GM18505 (cell line): ENCODE results near the gene OGN.

Source experiments
- ATAC-seq: cut with Tn5 transposase; IDR thresholded peaks from one replicate; pipeline ENCODE4 v1.9.1; 2021; ENCODE audit not compliant: unreplicated experiment
- POLR2A ChIP-seq: IDR thresholded peaks from 4 replicates; pipeline ENCODE4 v1.6.1; 2011; ENCODE audit warnings: borderline replicate concordance; ENCODE audit not compliant: insufficient read depth, insufficient read length; ENCODE audit errors: extremely low read depth

OGN gene

GRCh38 chr9:92404042-92404836, at the start of gene OGN:
TSS of gene OGN (minus strand) at chr9:92404578. CDS start at chr9:92403407, 1,171 bp downstream.
- no peak for ATAC-seq
- no peak for TF ChIP-seq POLR2A

GRCh38 chr9:92446536-92446935, 42.2 kb upstream of the OGN start:
- no peak for TF ChIP-seq POLR2A
- no peak for ATAC-seq

GRCh38 chr9:92444841-92445240, 40.5 kb upstream of the OGN start:
- ATAC-seq = no peak

GRCh38 chr9:92440751-92441046, 36.3 kb upstream of the OGN start:
- no peak for TF ChIP-seq POLR2A
- ATAC-seq = no peak

More at GRCh38 chr9:92444841-92445240, 40.5 kb upstream of the OGN start:
- TF ChIP-seq POLR2A = no peak

- no peak for ATAC-seq
- no peak for TF ChIP-seq POLR2A
Measured at GRCh38 chr9:92439921-92440750, 35.8 kb upstream of the OGN start.

- TF ChIP-seq POLR2A = no peak
- ATAC-seq = no peak
Measured at GRCh38 chr9:92438900-92439526, 34.6 kb upstream of the OGN start.

GRCh38 chr9:92435263-92435662, 30.9 kb upstream of the OGN start:
- TF ChIP-seq POLR2A = no peak
- no peak for ATAC-seq

- ATAC-seq = no peak
Measured at GRCh38 chr9:92432972-92433548, 28.7 kb upstream of the OGN start.

GRCh38 chr9:92432350-92432749, 28.0 kb upstream of the OGN start:
- TF ChIP-seq POLR2A = no peak
- no peak for ATAC-seq

More at GRCh38 chr9:92432972-92433548, 28.7 kb upstream of the OGN start:
- no peak for TF ChIP-seq POLR2A

GRCh38 chr9:92429836-92430235, 25.5 kb upstream of the OGN start:
- ATAC-seq = no peak
- no peak for TF ChIP-seq POLR2A

GRCh38 chr9:92426501-92427145, 22.2 kb upstream of the OGN start:
- TF ChIP-seq POLR2A = no peak
- no peak for ATAC-seq

- no peak for ATAC-seq
- no peak for TF ChIP-seq POLR2A
Measured at GRCh38 chr9:92425474-92425873, 21.1 kb upstream of the OGN start.

- no peak for ATAC-seq
- no peak for TF ChIP-seq POLR2A
Measured at GRCh38 chr9:92424340-92424739, 20.0 kb upstream of the OGN start, which contains the start of gene OMD. TSS of gene OMD (minus strand) at chr9:92424471. CDS start at chr9:92417558, 6,913 bp downstream.
